T1000 (cell line): ENCODE results near the gene PSPC1.
"Not testable (repeated sequence)": the region's sequence is repeated elsewhere in the genome, so short reads cannot be mapped to it uniquely, and the experiment has no call there.

Experiments used
- DNase-seq: peaks from one replicate; lab custom pipeline; 2025; ENCODE audit warnings: mixed read lengths; lab: John Stamatoyannopoulos, UW

The PSPC1 gene

DNA sequence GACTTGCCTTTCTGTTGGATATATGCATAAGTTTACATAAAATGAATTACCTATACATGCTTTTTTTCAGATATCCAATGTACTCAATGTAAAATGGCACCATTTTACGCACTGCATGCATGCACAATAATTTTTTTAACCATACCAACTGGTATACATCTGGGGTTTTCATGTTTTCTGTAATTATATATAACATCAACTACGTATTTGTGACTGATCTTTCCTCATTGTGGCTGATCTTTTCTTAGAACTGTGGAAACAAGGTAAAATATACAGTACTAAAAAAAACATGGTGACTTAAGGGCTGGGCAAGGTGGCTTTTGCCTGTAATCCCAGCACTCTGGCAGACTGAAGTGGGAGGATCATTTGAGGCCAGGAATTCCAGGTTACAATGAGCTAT lies 18.5 kb downstream of the PSPC1 start:
- no peak for DNase-seq

GRCh38 chr13:19763618-19764017 lies 19.1 kb downstream of the PSPC1 start:
- DNase-seq = no peak

- no peak for DNase-seq
Observed at GRCh38 chr13:19759669-19760068, 23.1 kb downstream of the PSPC1 start.

GRCh38 chr13:19742643-19743042 lies 40.1 kb downstream of the PSPC1 start:
- DNase-seq = no peak

DNA sequence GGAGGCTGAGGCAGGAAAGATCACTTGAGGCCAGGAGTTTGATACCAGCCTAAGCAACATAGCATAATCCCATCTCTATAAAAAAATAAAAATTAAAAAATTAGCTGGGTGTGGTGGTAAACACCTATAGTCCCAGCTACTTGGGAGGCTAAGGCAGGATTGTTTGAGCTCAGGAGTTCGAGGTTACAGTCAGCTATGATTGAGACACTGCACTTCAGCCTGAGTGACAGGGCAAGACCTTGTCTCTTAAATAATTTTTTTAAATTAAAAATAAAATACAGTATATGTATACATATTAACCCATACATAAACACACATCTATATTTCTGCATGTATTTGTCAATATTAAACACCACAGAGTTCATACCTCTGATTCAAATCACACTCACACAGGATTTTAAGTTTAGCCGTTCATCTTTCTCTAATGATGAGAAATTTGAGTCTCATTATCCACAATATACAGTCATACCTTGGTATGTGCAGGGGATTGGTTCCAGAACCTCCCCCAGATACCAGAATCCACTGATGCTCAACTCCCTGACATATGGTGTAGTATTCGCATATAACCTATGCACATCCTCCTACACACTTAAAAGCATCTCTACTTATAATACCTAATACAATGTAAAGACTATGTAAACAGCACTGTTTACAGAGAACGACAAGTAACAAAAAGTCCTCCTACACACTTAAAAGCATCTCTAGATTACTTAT lies 44.7 kb downstream of the PSPC1 start:
- no peak for DNase-seq

GRCh38 chr13:19726611-19727010 lies 56.1 kb downstream of the PSPC1 start:
- no peak for DNase-seq

DNA sequence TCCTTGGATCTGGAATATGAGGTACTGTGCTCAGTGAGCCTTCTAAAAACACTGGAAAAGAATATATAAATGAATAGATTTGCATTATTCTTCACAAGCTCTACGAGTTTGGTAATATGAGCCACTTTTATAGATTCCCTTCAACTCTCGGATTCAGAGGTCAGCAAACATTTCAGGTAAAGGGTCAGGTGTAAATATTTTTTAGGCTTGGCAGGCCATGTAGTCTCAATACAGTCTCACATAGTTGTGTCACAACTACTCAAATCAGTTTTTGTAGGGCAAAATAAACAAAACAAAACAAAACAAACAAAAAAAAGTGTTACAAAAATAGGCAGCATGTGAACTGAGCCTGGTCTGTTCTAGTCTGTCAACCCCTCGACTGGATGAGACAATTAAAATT lies 57.4 kb downstream of the PSPC1 start:
- DNase-seq = no peak

- no peak for DNase-seq
Observed at GRCh38 chr13:19720039-19720438, 62.7 kb downstream of the PSPC1 start.

DNA sequence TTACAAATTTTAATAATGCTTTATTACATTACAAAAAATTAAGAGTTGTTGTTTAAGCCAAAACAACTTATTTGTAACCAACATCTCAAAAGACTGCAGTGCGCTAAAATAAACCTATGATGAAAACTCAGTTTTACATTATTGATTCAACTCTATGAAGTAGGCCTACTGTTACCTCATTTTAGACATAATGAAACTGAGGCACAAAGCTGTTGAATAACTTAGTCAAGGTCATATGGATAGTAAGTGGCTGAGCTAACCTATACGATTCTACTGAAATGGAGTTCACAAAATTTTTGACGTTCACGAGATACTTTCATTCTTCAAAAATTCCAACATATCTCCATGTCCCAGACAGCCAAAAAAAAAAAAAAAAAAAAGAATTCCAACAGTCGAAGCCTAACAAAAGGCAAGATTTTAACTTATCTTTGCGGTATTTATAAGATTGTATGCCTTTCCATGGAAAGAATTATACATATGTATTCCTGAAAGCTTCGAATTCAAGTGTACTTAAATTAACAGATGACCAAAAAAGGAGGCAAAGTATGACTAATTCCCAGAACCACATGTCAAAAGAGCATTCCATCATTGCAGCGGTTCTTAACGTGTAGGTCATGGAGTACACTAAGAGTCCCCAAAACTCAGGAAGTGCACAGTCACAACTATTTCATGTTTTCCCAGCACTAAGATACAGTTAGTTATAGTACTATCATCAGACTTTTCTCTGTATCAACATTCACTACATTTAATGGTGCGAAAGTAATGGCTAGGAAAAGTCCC lies 69.4 kb downstream of the PSPC1 start:
- DNase-seq = no peak

DNA sequence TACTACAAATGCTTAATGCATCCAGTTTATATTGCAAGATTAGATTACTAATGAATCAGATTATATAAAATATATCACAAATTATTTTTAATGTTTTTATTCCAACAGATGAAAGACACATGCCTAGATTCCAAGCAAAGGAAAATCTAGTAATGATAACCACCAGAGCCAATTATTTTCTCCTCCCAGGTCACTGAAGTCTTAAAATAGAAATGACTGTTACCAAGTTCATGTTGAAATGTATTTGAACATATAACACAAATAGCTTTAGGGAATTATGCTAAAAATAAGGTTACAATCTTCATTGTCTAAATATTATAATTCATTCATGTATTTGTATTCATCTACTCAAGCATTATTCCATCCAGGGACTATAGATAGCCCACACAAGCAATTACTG lies 73.0 kb downstream of the PSPC1 start:
- DNase-seq = not testable (repeated sequence)

DNA sequence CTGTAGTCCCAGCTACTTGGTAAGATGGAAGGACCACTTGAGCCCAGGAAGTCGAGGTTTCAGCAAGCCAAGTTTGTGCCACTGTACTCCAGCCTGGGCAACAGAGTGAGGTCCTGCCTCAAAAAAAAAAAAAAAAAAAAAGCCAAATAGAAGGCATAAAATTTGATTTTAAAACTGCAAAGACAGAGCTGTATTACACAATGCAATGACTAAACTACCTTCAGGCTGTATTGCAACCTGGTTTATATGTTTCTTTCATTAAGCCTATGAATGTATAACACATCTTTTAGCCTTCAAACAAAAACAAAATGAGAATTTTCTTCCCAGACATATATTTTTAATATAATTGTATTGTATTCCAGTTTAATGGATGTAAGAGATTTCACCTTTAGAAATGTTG lies 73.7 kb downstream of the PSPC1 start:
- DNase-seq = not testable (repeated sequence)

DNA sequence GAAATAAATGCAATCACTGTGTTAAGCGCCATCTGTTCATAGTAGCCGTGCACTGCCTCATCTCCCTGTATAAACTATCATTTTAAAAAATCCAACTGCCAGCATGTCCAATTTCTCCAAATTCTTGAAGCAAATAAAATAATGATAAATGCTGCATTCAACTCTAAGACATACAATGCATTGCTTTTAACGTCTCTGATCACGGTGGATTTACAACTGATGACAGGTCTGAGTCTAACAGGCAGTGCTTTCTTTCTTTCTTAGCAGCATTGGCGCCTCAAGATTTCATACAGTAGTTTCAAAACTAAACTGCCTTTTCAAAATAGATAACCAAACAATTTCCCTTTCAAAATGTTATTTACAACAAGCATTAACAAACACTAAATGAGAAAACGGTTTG lies 78.5 kb downstream of the PSPC1 start:
- not testable (repeated sequence) for DNase-seq

DNA sequence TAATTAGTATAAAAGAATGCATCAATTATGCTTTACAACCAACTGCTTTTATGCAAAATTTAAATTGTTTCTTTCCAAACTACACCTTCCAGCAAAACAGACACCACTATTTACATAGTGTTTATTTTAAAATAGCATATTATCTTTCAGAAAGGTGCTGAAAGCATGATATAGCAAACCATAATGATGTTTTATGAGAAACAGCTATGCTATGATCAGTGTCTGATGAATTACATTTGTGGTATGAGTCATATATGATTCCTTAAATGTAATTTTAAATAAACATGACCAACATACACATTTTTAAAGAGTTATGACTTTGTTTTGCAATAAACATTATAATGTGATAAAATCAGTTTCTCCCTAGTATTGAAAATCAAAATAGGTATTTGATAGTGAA lies 81.1 kb downstream of the PSPC1 start:
- DNase-seq = not testable (repeated sequence)

- not testable (repeated sequence) for DNase-seq
Observed at GRCh38 chr13:19700963-19701362, 81.8 kb downstream of the PSPC1 start.

DNA sequence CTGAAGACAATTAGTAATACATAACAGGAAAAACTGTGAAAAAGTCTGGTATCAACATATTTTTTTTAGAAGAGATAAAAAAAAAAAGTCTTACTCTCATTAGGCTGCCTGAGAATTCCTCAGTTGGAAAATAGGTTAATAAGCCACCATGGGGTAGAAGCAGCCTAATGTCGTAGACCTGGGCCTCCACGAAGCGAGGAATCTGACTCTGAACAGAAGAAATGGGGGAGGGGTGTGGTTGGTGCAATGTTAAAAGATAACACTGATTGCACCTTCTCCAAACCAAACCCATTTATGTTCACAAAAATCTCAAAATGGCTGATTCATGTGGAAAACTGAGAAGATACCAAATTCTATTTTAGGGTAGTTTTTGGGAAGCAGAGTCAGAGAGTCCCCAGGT lies 86.9 kb downstream of the PSPC1 start:
- DNase-seq = no peak

DNA sequence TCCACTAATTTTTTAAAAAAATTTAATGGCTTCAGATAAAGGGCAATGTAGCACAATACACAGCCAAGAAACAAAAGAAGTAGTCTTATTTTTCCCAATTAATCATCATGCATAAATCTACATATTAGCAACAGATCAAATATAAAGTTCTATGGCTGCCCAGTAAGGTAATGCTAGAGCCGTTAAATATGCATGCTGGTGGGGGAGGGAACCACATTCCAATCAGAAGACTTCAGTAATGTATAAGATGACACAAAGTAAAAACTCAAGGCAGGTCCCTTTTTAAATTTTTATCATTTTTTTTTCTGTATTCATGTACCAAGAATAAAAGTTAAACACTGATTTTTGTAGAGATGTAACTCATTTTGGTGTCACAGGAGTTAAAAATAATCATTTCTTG lies 87.3 kb downstream of the PSPC1 start:
- no peak for DNase-seq

- DNase-seq = not testable (repeated sequence)
Observed at GRCh38 chr13:19691447-19691846, 91.3 kb downstream of the PSPC1 start.

GRCh38 chr13:19685437-19685836 lies 97.3 kb downstream of the PSPC1 start:
- no peak for DNase-seq

DNA sequence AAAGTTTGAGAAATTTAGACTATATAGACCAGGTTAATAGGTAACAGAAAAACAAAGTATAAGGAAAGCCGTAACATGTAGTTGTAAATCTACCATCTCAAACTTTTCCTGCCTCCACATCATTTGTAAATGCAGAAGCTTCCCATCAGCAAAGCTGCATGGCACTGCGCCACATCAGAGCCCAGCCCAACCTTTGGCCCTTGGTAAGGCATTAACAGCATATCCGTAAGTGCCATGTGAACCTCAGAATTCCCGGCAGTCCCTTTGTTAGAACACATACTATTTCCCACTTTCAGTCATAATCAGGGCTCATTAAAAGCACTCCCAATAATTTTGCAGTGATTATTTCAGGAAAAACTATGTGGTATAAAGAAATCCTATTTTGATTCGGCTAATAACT lies 97.7 kb downstream of the PSPC1 start:
- DNase-seq = no peak

DNA sequence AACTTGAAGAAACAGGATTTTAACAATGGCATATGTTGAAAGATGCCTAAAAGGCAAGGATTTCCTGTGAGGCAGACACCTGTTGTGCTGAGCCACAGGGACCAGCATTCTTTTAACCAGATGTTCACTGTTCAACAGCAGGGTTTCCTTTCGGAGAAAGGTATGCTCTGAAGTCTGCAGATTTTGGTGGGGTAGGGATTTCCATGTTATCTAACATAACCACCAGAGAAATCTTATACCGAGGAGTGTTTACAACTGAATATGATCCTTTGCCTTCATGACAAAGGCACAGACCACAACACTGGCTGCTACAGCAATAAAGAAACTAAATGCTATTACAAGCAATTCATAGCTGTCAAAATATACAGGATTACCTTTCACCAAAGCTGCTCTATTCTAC lies 101.2 kb downstream of the PSPC1 start:
- no peak for DNase-seq

- DNase-seq = no peak
Observed at GRCh38 chr13:19680751-19681150, 102.0 kb downstream of the PSPC1 start.

DNA sequence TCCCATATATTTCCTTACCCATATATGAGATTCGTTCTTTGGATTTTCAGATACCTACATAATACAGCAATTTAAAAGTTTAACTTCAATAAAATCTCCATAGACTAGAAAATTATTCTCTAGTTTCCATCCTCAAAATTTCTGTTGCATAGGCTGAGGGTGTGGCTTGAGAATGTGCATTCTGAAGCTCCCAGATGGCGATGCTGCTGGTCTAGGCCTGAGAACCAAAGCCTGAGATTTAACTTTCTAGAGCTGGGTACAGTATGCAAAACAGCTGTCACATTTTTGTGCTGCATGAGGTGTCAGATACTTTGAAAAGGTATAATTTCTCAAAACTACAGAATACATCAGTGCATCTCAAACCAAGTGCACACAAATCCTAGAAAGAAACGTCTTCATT lies 106.6 kb downstream of the PSPC1 start:
- no peak for DNase-seq

- DNase-seq = no peak
Observed at GRCh38 chr13:19674898-19675297, 107.8 kb downstream of the PSPC1 start.
